ENCODE measurements around the gene OR13C3.
"Not testable (repeated sequence)": the region's sequence is repeated elsewhere in the genome, so short reads cannot be mapped to it uniquely, and the experiment has no call there.

OR13C3 gene

DNA sequence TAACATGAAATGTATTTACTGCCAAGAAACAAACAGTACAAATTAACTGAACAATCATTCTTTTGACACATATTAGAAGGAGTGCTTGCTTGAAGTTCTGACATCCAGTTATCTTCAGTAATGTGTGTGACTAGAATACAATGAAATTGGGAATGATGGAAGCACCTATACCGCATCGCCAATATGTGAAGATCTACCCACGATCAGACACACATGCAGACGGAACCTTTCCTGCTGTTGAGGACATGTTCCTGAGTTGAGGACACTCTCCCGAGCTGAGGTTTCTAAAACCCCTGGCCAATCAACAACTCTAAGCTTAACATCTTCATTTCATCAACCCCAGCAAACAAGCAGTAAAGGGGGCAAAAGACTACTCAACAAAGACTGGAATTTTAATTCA lies at the start of gene OR13C3:
TSS of gene OR13C3 (minus strand) at position 101 of the 400 bp plus-strand sequence. CDS start 133 bp downstream, outside the sequence.
- no peak for DNase-seq

DNA sequence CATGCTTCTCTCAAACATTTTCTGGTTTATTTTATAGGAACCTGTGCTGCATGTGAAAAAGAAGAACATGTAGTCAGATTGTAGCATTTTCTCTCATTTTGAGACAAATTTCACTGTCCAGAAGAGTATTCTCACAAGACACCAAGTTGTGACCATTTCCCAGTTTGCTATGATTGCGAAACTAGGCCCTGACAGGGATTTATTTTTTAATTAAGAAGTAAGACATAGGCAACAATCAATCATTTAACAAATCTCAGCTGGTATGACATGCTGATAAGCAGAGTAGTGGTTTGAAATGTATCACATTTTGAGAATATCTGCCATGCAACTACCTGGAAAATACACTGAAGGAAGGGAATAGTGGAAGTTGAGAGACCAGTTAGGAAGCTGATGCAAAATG lies 43.9 kb upstream of the OR13C3 start:
- no peak for DNase-seq

DNA sequence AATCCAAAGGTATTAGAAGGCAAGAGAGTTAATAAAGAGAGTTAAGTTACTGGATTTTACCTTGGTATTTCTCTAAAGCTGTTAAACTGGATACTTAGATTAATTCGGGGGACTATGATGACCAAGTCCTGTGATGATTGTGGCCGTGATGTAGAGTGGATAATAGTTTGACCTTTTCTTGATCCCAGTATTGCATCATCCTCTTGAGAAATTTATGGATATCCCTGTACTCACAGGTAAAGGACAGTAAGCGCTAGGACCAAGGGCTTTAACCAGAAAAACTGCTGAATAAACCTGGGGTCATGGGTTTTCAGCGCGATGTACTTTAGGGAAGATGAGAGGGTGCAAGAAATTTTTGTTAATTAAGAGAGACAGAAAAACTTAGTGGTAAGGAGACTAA lies 40.6 kb upstream of the OR13C3 start:
- DNase-seq = no peak

DNA sequence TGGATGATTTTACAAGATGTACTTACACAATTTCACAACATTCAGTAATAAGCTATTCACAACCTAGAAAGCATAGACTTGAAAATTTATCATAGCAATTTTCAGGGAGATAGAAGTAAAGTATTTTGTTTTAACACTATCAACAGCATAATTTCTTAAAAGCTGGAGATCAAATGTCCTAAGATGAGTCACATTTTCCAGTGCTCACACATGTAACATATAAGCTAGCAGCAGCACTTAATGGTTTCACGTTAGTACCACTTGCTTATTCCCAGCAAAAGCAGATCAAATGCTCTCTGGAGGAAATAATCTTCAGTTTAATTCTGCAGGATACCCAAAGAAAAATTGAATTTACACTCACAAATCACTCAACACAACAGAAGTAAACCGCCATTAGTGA lies 38.8 kb upstream of the OR13C3 start:
- no peak for DNase-seq

- no peak for DNase-seq
Observed at GRCh38 chr9:104572612-104573011, 36.0 kb upstream of the OR13C3 start.

DNA sequence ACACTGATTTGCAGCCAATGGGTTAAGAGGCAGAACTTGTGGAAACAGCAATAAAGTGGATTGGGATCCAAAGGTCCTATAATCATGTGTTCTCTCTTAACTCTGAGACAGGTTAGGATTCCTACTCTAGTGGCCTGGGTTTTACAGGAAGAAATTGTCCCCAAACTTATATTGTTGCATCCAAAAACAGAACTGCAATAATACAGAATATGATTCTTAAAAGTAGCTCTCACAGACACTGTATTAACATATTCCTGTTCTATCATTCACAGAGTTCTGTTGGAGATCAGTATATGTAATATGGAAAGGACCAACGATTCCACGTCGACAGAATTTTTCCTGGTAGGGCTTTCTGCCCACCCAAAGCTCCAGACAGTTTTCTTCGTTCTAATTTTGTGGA lies 32.2 kb upstream of the OR13C3 start, which contains the start of gene OR13C8:
TSS of gene OR13C8 (plus strand) at position 301 of the 400 bp plus-strand sequence. CDS start at position 301, 0 bp downstream.
- no peak for DNase-seq

DNA sequence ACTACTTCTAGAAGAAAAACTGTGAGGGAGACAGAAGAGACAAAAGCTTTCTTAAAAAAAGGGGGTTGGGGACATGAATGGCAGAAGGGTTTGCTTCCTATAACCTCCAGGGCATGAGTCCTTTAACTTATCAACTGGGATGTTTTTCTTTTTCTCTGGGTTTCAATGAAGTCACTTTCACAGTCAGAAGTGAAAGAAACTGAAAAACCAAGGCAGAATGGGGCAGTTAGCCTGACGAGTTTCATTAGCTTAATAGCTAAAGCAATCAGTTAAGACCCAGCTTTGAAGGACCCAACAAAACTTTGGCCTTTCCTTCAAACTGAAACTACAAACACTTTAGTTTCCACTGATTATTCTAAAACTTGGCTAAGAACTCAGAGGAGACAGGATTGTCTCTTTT lies 27.7 kb upstream of the OR13C3 start:
- DNase-seq = no peak

GRCh38 chr9:104556830-104557634 lies 20.4 kb upstream of the OR13C3 start:
- no peak for DNase-seq

GRCh38 chr9:104555521-104555920 lies 18.9 kb upstream of the OR13C3 start:
- no peak for DNase-seq

GRCh38 chr9:104553261-104553660 lies 16.6 kb upstream of the OR13C3 start:
- no peak for DNase-seq

- DNase-seq = no peak
Observed at GRCh38 chr9:104544644-104545043, 8.0 kb upstream of the OR13C3 start.

- DNase-seq = no peak
Observed at GRCh38 chr9:104539275-104539674, 2.6 kb upstream of the OR13C3 start.

- DNase-seq = no peak
Observed at GRCh38 chr9:104527109-104527508, 9.5 kb downstream of the OR13C3 start, which contains the start of gene OR13C4. TSS of gene OR13C4 (minus strand) at chr9:104527209. CDS start at chr9:104527209, 0 bp downstream.

DNA sequence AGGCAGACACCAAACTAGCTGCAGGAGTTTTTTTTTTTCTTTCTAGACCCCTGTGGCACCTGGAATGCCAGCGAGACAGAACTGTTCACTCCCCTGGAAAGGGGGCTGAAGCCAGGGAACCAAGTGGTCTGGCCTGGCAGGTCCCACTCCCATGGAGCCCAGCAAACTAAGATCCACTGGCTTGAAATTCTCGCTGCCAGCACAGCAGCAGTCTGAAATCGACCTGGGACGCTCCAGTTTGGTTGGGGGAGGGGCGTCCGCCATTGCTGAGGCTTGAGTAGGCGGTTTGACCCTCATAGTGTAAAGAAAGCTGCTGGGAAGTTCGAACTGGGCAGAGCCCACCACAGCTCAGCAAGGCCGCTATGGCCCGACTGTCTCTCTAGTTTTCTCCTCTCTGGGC lies 16.4 kb downstream of the OR13C3 start:
- DNase-seq = not testable (repeated sequence)

GRCh38 chr9:104514901-104515300 lies 21.8 kb downstream of the OR13C3 start:
- no peak for DNase-seq

GRCh38 chr9:104506565-104506964 lies 30.1 kb downstream of the OR13C3 start:
- no peak for DNase-seq

DNA sequence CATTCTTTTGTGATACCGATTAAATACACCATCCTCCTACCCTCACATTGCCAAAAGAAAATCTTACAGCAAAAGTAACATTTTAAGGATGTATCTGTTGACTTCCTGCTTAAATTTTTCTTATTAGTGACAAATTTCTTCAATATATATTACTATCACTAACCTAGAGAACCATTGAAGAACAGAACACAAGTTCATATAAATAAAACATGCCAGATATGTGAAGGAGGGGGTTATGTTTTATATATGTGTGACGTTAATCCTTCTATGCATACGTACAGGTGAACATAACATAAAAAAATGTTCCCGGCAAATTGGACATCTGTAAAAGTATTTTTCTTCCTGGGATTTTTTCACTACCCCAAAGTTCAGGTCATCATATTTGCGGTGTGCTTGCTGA lies 32.7 kb downstream of the OR13C3 start, which contains the start of gene OR13F1:
TSS of gene OR13F1 (plus strand) at position 301 of the 400 bp plus-strand sequence. CDS start at position 301, 0 bp downstream.
- no peak for DNase-seq

DNA sequence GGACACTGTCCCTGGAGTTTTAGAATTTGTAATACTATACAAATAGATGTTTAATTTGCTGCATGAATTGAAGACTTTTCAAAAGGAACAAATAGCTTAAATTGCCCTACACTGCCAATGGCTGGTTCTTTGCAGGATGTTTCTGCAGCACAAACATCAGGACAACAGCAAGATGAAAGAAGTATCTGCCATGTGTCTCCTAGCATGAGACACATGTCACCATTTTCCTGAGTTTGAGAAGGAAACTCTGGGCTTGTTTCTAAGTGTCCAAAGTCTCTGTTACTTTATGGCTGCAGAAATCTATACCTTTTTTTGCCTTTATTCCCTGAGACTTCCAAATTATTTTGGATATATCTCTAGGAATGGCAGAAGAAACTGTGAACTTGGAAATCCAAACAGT lies 33.2 kb downstream of the OR13C3 start:
- DNase-seq = no peak

DNA sequence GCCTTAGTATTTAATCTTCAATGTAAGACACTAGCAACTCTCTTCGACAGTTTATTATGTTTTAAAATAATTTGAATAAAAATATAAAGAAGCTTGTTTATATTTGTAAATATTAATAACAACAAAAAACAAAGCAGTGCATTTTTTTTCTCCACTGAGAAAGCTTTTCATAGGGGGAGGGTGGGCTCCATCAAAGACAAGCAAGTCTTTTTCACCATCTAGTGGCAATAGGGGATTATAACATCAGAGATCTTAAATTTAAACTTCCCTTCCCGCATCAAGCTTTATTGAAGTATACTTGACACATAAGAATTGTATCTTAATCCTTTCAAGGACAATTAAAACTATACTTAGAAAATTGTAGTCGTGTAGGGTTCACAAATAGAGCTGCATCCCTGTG lies 41.8 kb downstream of the OR13C3 start:
- DNase-seq = no peak
